ENCODE measurements around the gene UROC1.

- TF ChIP-seq CTCF (conservative IDR thresholded peaks at IDR 0.05; ENCODE audit: low read length): no peak
- no peak for TF ChIP-seq EZH2phosphoT487 (IDR thresholded peaks at IDR 0.05; ENCODE audit: borderline replicate concordance, low read depth, low read length)
Measured at GRCh38 chr3:126452213-126452612, 65.4 kb downstream of the UROC1 start.

Measured in OCI-LY7 (cell line).